Measurements from ENCODE around the gene IGFBP5.

Gene IGFBP5

GRCh38 chr2:216644842-216645635 is 50.3 kb downstream of the IGFBP5 start:
- DNase-seq (ENCODE audit: low read depth, low spot score) = no peak

- DNase-seq (ENCODE audit: low read depth, low spot score) = peak; percentile 37
Observed at GRCh38 chr2:216643986-216644659, 51.2 kb downstream of the IGFBP5 start.

- no peak for DNase-seq (ENCODE audit: low read depth, low spot score)
Observed at GRCh38 chr2:216637472-216637871, 57.9 kb downstream of the IGFBP5 start.

GRCh38 chr2:216636551-216637450 is 58.5 kb downstream of the IGFBP5 start:
- DNase-seq (ENCODE audit: low read depth, low spot score) = peak; percentile 83

- DNase-seq (ENCODE audit: low read depth, low spot score) = peak; percentile 60
Observed at GRCh38 chr2:216635701-216636550, 59.4 kb downstream of the IGFBP5 start.

GRCh38 chr2:216635171-216635570 is 60.2 kb downstream of the IGFBP5 start:
- DNase-seq (ENCODE audit: low read depth, low spot score) = peak; percentile 37

GRCh38 chr2:216634370-216635148 is 60.8 kb downstream of the IGFBP5 start:
- peak; percentile 35 for DNase-seq (ENCODE audit: low read depth, low spot score)

GRCh38 chr2:216633616-216634369 is 61.6 kb downstream of the IGFBP5 start:
- peak; percentile 41 for DNase-seq (ENCODE audit: low read depth, low spot score)

GRCh38 chr2:216632952-216633615 is 62.3 kb downstream of the IGFBP5 start, which contains the start of gene IGFBP2:
Gene IGFBP2, plus strand, starts transcription at chr2:216633420. Its CDS starts 104 bp downstream, at chr2:216633524.
- DNase-seq (ENCODE audit: low read depth, low spot score) = peak; percentile 72

- DNase-seq (ENCODE audit: low read depth, low spot score) = peak; percentile 80
Observed at GRCh38 chr2:216632346-216632951, 62.9 kb downstream of the IGFBP5 start.

GRCh38 chr2:216629784-216630183 is 65.6 kb downstream of the IGFBP5 start:
- DNase-seq (ENCODE audit: low read depth, low spot score) = no peak

- DNase-seq (ENCODE audit: low read depth, low spot score) = no peak
Observed at GRCh38 chr2:216626875-216627245, 68.5 kb downstream of the IGFBP5 start.

GRCh38 chr2:216626168-216626874 is 69.0 kb downstream of the IGFBP5 start:
- DNase-seq (ENCODE audit: low read depth, low spot score) = peak; percentile 80

GRCh38 chr2:216624251-216624650 is 71.1 kb downstream of the IGFBP5 start:
- DNase-seq (ENCODE audit: low read depth, low spot score) = no peak

GRCh38 chr2:216622526-216622925 is 72.8 kb downstream of the IGFBP5 start:
- no peak for DNase-seq (ENCODE audit: low read depth, low spot score)
